GM11168 (cell line): Measurements from ENCODE around the gene PHACTR2.
"Not testable (repeated sequence)": the region's sequence is repeated elsewhere in the genome, so short reads cannot be mapped to it uniquely, and the experiment has no call there.

Experiments
- in situ Hi-C: fragments of 300-500 bp; cut with MboI; formaldehyde crosslinking; loops from one replicate; pipeline ENCODE4 v1.12.0; 2022; ENCODE audit warnings: low sequenced_read_pairs; ENCODE audit not compliant: unreplicated experiment

Gene PHACTR2

DNA sequence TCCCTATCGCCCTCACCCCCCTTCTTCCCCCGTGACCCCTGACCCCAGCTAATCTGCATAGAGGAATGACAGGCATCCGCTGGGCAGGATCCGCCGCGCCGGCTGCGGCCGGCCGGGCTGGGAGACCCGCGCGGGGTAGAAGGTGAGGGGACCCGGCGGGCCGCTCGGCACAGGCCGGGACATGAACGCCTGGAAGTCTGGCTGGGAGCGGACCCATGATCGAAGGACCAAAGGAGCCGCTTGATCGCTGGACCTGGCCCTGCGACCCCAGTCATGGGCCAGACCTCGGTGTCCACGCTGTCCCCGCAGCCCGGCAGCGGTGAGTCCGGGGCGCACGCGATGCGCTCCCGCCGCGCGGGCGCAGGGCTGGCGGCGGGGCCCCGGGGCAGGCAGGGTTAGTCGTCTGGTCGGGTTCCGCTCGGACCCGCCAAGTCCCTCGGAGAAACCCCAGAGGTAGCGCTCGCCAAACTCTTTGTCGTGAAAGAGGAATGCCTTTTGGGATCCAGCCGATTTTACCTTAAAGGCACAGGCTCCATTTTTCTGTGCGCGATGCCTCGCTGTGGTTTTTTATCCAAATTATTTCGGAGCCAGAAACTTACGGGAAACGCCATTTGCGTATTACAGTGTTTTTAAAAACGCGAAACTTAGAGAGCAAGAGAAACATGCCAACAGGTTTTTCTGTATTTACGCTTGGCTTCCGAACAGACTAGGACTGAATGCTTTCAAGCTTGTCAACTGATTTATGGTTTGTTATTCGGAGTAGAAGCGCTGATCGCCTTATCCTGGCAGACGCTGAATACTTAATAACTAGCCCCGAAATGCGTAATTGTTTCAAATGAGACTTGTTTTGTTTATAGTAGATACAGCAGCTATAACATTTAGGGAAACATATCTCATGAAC lies at the start of gene PHACTR2:
Gene PHACTR2 (plus strand): TSS at position 75 of the 901 bp plus-strand sequence. CDS start 199 bp downstream, at position 274.
- in situ Hi-C loops = no loop called here

DNA sequence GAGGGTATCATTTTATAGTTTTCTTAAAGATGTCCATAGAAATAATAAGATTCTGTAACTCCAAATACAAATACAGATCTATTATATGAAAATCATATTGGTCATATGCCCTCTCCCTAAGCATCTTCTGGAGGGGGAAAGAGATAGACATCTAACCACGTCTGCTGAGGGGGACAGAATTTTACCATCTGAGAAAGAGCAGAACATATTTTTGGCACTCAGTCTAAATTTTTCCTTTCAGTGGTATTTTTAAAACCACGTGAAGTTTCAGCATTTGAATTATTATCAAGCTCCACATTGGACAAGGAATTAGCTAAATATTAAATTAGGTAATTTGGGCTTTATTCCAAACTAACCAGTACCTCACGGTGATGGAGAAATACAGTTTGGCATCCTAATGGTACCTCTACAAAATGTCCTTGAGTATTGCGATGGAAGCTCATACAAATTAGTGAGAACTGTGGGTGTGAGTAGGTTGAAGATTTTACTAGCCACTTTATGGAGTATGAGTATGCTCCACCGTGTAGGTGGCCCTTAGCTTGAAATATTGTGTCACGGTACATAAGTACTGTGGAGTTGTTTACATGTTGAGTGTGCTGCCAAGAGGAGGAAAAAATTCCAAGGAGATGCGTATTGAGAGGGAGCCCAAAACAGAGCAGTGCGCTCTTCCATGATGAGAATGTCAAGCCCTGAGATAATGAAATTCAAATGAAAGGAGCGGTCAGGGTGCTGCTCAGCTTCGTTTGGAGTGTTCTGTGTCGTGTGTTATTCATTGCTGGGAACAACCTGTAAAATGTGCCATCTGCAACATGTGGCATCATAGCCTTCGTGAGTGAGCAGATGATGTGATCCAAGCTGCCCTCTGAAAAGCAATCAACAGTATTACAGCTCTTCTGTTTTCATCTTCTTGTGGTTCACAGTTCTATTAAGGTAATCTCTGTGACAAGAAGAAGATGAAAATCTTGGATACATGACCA lies 48.4 kb upstream of the PHACTR2 start:
- in situ Hi-C loops = no loop called here

DNA sequence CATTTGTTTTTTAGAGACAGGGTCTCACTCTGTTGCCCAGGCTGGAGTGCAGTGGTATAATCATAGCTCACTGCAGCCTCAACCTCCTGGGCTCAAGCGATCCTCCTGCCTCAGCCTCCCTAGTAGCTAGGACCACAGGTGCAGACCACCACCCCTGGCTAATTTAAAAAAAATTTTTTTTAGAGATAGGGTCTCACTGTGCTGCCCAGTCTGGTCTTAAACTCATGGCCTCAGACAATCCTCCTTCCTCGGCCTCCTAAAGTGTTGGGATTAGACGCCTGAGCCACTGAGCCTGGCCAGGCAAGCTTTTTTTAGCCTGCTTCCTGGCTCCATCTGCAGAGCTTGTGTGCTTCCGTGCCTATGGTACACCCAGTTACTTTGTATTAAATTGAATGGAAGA lies 46.6 kb upstream of the PHACTR2 start:
- in situ Hi-C loops = not testable (repeated sequence)

DNA sequence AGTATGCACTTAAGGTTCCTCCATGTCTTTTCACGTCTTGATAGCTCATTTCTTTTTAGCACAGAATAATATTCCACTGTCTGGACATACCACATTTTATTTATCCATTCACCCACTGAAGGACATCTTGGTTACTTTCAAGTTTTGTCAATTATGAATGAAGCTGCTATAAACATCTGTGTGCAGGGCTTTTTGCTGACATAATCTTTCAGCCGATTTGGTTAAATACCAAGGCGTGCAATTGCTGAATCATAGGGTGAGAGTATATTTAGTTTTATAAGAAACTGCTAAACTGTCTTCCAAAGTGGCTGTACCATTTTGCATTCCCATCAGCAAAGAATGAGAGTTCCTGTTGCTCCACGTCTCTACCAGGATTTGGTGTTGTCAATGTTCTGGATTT lies 44.9 kb upstream of the PHACTR2 start:
- in situ Hi-C loops = no loop called here

DNA sequence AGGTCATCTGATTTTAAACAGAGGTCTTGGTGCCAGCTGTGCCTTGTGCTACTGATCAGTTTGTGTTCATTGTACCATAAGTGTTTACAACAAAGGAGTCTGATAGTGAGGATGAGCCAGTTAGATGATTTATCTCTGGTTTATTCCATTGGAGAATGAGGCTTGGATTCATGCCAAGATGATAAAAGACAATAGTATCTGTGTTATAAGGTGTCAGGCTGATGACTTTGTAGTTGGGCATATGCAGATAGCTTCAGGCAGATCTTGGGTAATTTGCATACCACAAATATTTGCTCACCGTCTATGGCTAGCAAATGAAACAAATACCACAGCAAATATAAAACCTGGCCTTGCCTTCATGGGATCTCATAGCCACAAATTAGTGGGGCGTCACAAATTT lies 43.3 kb upstream of the PHACTR2 start:
- in situ Hi-C loops = no loop called here

DNA sequence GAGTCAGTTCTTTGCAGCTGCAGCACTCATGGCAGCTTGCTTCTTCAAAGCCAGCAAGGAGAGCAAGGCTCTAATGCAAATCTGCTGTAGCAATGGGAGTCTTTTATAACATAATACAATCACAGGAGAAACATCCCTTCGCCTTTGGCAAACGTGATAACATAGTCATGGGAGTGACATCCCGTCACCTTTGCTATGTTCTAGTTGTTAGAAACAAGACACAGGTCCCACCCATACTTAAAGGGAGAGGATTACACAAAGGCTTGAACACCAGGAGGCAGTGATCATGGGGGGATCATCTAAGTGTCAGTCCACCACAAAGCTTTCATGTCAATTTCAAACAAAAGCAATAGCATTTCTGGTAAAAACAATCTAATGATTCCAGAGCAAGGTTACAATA lies 40.1 kb upstream of the PHACTR2 start:
- in situ Hi-C loops = no loop called here

DNA sequence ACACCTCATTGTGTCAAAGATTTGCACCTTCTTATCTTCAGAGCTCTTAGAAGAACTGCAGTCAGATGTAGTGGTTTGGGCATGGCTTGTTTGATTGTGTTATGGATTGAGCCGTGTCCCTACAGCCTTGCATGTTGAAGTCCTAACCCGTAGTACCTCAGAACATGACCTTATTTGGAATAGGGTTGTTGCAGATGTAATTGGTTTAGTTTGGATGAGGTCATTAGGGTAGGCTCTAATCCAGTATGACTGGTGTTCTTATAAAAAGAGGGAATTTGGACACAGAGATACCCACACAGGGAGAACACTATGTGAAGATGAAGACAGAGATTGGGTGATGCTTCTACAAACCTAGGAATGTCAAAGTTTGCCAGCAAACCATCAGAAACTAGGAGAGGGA lies 35.4 kb upstream of the PHACTR2 start:
- in situ Hi-C loops = no loop called here

DNA sequence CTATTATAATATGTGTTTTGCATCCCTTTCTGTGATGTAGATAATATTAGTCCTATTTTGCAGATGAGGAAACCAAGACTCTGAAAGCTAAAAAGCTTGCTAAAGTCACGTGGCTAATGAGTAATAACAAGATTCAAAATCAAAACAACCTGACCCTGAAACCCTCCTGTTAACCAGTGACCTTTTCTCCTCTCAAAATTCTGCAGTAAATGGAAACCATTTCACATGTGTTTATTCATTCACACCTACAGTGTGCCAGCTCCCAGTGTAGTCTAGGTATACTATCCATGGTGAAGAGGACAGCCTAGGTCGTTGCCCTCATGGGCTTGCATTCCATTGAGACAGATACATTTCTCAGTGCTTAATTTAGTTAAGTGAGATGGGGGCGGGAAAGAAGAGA lies 30.6 kb upstream of the PHACTR2 start:
- in situ Hi-C loops = no loop called here

DNA sequence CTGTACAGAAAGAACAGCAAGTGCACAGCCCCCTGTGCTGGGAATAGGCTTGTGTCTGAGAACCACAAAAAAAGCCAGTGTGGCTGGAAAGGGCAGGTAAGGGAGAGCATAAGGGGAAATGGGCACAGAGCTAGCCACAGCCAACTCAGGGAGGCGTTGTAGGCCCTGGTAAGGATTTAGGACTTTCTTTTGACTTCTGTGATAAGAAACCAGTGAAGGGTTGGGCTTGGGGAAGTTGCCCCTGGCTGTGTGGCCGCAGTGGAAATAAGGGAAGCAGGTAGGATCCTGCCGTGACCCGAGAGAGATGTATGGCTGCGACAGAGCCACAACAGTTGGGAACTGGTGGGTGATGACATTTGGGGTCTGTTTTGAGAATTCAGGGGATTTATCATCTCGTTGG lies 30.0 kb upstream of the PHACTR2 start:
- in situ Hi-C loops = no loop called here

DNA sequence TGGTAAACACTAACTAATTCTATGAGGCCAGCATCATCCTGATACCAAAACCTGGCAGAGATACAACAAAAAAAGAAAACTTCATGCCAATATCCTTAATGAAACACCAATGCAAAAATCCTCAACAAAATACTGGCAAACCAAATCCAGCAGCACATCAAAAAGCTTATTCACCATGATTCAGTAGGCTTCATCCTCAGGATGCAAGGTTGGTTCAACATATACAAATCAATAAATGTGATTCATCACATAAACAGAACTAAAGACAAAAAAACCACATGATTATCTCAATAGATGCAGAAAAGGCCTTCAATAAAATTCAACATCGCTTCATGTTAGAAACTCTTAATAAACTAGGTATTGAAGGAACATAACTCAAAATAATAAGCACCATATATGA lies 28.4 kb upstream of the PHACTR2 start:
- in situ Hi-C loops = not testable (repeated sequence)

DNA sequence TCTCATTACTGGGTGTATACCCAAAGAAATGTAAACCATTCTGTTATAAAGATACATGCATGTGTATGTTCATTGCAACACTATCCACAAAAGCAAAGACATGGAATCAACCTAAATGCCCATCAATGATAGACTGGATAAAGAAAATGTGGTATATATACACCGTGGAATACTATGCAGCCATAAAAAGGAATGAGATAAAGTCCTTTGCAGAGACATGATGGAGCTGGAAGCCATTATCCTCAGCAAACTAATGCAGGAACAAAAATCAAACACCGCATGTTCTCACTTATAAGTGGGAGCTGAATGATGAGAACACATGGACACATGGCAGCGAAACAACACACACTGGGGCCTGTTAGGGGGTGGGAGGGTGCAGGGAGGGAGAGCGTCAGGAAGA lies 26.4 kb upstream of the PHACTR2 start:
- in situ Hi-C loops = not testable (repeated sequence)

DNA sequence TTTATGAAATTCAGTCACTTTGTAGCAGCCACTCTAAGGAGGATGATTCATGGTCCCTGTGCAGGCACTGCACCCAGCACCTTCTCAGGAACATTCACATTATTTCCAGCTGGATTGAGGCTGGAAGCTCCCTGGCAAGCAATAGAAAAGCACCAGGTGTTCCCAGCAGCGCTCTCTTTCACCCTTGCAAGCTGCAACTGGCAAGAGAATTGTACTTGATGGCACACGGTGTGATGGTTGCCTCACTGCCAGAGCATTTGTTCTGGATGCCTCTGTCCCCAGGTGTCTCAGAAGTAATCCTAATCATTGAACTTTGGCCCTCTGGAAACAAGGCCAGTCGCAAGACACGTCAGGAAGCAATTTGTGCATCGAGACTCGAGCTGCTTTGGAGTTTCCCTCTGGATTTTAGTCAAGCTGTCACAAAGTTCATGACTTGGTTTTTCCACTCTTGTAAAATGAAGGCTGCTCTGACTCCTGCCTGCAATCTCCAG lies 24.9 kb upstream of the PHACTR2 start:
- in situ Hi-C loops = no loop called here

DNA sequence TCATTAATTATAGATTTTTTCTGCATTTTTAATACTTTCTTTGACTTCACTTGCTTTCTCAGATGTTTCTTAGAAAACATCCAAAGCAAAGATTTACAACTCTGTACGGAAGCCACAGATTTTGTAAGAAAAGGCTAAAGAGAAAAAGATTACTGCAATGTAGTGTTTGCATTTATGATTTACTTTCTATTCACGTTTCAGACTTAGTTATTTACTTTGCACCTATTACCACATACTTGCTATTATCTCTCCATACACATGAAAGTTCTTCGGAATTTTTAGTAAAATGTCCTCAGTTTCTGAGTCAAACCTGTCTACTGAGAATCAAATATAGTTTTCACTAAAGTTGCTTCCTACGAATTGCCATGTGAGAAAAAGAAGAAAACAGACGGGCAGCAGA lies 22.2 kb upstream of the PHACTR2 start:
- in situ Hi-C loops = no loop called here

DNA sequence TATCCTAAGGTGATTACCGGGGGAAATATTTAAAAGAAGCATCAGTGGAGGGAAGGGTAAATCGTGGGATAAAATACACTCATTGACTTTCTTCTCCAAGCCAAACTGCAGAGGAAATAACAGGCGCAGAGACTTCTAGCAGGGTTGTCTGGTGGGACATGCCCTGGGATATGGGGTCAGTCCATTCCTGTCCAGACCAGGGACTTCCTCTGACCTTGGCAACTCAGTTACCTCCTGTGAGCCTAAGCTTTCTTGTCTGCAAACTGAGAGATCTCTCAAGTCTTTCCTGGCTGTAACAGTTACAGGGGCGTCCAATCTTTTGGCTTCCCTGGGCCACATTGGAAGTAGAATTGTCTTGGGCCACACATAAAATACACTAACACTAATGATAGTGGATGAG lies 21.7 kb upstream of the PHACTR2 start:
- in situ Hi-C loops = no loop called here

DNA sequence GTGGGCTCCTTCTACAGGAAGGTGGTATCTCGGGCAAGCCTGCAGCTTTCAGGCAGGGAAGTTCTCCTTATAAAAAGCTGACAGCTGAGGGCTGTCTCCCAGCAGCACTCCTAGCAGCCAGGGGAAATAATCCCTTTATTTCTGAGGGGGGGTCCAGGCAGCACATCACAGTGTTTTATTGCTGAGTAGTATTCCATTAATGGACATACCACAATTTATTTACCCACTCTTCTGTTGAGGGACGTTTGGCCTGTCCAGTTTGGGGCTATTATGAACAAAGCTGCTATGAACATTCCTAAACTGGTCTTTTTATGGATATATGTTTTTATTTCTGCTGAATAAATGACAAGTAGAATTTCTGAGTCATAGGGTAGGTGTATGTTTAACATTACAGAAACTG lies 20.0 kb upstream of the PHACTR2 start:
- in situ Hi-C loops = no loop called here

DNA sequence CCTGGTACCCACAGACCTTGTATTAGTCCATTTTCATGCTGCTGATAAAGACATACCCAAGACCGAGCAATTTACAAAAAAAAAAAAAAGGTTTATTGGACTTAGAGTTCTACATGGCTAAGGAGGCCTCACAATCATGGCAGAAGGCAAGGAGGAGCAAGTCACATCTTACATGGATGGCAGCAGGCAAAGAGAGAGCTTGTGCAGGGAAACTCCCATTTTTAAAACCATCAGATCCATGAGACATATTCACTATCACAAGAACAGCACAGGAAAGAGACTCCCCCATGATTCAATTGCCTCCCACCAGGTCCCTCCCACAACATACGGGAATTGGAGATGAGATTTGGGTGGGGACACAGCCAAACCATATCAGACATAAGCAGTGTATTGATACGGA lies 17.6 kb upstream of the PHACTR2 start:
- in situ Hi-C loops = not testable (repeated sequence)

DNA sequence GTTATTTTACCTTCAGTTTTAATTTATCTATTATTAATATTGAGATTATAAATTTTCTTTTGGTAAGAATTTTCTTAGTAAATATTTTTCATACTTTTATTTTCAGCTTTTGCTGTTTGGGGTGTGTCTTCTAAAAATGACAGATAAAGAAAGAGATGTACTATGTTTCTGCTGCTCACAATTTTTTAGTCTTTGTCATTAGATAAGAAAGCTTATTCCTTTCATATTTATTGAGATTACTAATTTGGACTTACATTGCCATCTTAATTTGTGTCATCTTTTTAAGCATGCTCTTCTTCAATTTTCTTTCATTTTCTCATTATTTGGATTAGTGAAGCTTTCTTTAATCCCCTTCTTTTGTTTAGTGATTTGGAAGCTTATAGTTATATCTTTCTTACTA lies 13.6 kb upstream of the PHACTR2 start:
- in situ Hi-C loops = no loop called here

DNA sequence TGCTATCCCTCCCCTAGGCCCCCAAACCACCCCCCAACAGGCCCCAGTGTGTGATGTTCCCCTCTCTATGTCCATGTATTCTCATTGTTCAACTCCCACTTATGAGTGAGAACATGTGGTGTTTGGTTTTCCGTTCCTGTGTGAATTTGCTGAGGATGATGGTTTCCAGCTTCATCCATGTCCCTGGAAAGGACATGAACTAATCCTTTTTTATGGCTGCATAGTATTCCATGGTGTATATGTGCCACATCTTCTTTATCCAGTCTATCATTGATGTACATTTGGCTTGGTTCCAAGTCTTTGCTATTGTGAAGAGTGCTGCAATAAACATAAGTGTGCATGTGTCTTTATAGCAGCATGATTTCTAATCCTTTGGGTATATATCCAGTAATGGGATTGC lies 11.8 kb upstream of the PHACTR2 start:
- in situ Hi-C loops = not testable (repeated sequence)

DNA sequence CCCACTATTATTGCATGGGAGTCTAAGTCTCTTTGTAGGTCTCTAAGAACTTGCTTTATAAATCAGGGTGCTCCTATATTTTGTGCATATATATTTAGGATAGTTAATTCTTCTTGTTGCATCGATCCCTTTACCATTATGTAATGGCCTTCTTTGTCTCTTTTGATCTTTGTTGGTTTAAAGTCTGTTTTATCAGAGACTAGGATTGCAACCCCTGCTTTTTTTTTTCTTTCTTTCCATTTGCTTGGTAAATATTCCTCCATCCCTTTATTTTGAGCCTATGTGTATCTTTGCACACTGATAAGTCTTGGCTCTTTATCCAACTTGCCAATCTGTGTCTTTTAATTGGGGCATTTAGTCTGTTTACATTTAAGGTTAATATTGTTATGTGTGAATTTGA lies 8.3 kb upstream of the PHACTR2 start:
- in situ Hi-C loops = not testable (repeated sequence)

DNA sequence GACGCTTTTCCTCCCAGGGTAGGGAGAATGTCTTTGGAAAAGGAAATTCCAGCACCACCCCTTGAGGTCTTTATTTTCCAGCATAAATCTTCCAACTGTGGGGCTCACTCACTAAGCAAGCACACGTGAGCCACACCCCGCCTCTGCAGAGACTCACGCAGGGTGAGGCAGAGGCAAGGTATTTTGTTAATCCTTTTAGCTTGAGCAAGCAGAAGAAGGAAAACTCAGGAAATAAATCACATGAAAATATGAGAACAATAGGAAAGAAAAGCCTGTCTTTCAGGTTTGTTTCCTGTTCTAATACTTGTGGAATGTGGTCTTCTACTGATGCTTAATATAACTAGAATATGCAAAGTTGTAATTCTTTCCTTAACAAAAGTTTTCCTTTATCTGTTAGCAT lies 4.1 kb upstream of the PHACTR2 start:
- in situ Hi-C loops = no loop called here
